HG03060 (cell line): ENCODE results near the gene ARHGEF16.

Source experiments
- ATAC-seq: cut with Tn5 transposase; IDR thresholded peaks from one replicate; pipeline ENCODE4 v1.9.1; 2021; ENCODE audit warnings: low read depth, moderate number of reproducible peaks; ENCODE audit not compliant: unreplicated experiment

The ARHGEF16 gene

DNA sequence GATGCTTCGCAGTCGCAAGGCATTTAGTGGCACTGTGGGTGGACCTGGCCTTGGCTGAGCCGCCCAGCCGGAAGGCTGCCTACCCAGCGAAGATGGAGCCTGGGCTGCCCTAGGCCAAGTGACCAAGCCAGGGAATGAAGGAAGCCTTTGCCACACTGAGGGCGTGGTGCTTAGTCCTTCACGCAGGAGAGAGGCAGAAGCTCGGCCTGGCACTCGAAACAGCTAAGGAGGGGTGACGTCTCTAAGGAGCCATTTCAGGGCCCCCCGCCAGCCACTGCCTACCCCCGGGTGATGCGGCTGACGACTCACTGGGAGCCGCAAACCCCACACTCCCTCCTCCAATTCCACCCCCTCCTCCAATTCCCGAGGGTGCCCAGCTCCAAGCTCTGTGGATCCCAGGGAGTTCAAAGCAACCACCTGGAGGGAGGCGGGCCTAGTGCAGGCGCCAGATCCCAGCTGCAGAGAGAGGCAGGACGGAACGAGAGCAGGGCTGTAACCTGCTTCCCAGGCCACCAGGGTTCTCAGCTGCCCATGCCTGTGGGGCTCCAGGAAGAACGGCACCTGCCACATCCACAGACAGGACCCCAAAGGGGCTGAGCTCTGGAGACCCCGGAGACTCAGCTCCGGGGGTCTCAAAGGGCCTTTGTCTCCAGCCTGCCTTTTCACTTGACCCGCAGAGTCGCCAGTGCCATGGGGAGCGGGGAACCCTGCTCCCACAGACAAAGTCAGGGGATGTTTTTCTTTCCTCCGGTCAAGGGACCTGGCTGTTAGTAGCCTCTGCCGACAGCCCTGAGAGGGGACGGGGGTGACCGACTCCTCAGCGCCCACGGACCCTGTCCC is 75.8 kb downstream of the ARHGEF16 start:
- ATAC-seq: no peak
